GM18502 (cell line): ENCODE measurements around the gene SHB.

Experiments used
- ATAC-seq: cut with Tn5 transposase; IDR thresholded peaks from one replicate; pipeline ENCODE4 v1.9.1; 2021; ENCODE audit warnings: mild to moderate bottlenecking; ENCODE audit not compliant: unreplicated experiment, poor library complexity

SHB gene

GRCh38 chr9:38088006-38088925, 19.2 kb upstream of the SHB start:
- peak; percentile 55 for ATAC-seq

- ATAC-seq, result no peak
These were observed 17.5 kb upstream of the SHB start for GRCh38 chr9:38086496-38086895.

GRCh38 chr9:38085308-38085707, 16.3 kb upstream of the SHB start:
- no peak for ATAC-seq

GRCh38 chr9:38084556-38084880, 15.5 kb upstream of the SHB start:
- no peak for ATAC-seq

GRCh38 chr9:38083858-38084555, 15.0 kb upstream of the SHB start:
- ATAC-seq, result no peak

GRCh38 chr9:38082446-38083287, 13.6 kb upstream of the SHB start:
- no peak for ATAC-seq

GRCh38 chr9:38081356-38082108, 12.5 kb upstream of the SHB start:
- no peak for ATAC-seq

GRCh38 chr9:38079461-38080031, 10.5 kb upstream of the SHB start:
- ATAC-seq, result no peak

GRCh38 chr9:38075272-38075671, 6.2 kb upstream of the SHB start:
- ATAC-seq, result no peak

GRCh38 chr9:38074441-38074961, 5.5 kb upstream of the SHB start:
- no peak for ATAC-seq

GRCh38 chr9:38073882-38074281, 4.9 kb upstream of the SHB start:
- no peak for ATAC-seq

GRCh38 chr9:38071470-38072134, 2.6 kb upstream of the SHB start:
- ATAC-seq, result no peak

- no peak for ATAC-seq
These were observed 957 bp downstream of the SHB start for GRCh38 chr9:38067859-38068681.

GRCh38 chr9:38066914-38067858, 1.8 kb downstream of the SHB start:
- ATAC-seq, result no peak

- ATAC-seq, result no peak
These were observed 2.7 kb downstream of the SHB start for GRCh38 chr9:38066197-38066913.

- peak; percentile 37 for ATAC-seq
These were observed 3.5 kb downstream of the SHB start for GRCh38 chr9:38065369-38066075.
